ENCODE results near the gene CPT1C.
A peak's percentile ranks its signal among the peaks of the same experiment; 100 is the strongest.

Gene CPT1C

DNA sequence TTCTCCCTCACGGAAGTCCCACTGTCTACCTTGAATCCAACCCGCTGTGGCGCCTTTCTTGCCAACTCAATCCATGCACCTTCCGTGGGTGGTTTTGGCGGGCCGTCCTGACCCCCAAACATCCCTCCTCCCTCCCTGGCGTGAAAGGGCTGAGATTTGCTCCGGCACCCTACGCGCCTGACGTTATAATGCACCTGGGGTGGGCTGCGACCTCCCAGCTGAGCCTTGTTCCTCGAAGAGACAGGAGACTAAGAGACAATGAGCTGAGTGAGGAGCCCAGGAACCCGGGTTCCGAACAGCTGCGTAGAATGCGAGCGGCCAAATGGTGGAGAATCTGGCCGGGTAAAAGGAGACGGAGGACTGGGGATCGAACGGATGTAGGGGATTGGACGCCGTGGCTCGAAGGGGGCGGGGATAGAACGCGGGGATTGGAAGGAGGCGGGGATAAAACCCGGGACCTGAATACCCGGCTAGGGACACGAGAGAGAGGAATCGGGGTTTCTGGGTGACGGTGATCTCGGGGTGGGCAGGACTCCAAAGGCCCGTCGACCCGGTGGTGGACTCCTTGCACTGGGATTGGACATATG lies at the start of gene CPT1C:
Gene CPT1C (plus strand): TSS at position 461 of the 587 bp plus-strand sequence. CDS start 1,137 bp downstream, outside the sequence.
- no peak for DNase-seq (ENCODE audit: low read depth)

DNA sequence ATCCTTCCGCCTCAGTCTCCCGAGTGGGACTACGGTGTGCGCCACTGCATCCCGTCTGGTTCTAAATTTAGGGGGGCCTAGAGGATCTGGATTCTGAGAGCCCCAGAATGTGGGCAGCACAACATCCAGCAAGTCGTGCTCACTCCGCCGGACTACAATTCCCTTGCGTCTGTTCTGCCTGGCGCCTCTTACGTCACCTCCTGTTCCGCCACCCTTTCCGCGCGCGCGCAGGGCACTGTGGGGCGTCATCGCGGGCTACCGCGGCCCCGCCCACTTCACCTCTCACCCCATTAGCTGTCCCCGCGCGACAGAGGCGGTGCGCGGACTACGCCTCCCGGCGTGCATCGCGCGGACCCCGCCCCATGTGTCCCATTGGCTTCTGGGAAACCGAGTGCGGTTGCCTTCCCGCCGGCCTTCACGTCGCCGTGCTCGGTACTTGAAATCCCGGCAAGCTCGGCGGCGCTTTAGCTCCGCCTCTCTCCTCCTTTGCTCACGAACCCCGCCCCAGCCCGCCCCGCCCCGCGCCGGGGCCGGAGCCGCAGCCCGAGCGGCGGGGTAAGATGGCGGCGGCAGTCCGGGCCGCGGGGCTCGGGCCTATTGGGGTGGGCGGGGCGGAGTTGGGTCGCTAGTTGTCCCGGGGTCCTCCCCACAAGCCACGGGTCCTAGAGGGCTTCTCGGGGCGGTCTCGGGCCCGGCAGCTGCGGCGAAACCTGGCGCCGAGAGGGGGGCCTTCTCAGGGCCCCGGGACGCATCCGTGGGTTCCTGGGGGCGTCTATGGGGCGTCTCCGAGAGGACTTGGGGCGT lies 49.0 kb upstream of the CPT1C start, which contains the start of gene SCAF1:
Gene SCAF1 (plus strand): TSS at position 522 of the 804 bp plus-strand sequence. CDS start 2,818 bp downstream, outside the sequence.
- DNase-seq (ENCODE audit: low read depth): peak; percentile 96

DNA sequence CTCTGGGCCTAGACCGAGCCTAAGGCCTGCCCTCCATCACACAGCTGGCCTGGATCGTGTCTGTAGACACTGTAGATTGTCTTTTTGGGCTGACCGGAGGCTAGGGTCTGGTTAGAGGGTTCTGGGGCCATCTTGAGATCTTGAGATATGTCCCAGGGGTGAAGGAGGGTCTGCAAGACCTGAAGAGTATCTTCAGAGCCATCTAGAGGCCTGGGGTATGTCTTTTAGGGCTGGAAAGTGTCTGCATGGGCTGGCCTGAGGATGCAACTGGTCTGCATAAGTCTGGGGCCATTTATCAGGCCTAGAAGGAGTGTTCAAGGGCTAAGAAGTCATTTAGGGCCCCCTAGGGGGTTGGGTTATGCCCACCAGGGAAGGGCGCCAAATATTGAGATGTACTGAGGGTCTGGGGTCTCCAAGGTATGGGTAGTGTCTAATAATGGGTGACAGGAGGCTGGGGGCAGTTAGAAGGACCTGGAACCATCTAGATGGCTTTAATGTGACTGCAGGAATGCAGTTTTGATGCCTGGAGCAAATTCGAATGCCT lies 48.4 kb upstream of the CPT1C start:
- no peak for DNase-seq (ENCODE audit: low read depth)

DNA sequence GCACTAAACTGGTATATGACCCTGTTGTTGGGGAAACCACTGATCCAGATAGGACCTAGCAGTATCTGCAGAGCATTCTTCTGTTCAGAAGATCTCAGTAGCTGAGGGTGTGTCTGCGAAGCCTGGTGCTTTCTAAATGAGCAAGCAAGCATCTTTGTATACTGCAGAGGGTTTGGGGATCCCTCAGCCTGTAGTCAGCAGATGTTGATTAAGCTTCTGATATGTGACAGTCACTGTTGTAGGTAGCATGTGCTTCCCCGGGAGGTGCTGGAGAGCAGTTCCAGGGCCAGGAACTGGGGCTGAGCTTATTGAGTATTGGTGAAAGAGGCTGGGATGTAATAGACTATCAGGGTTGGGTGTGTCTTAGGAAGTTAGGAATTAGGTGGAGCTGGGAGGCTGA lies 47.5 kb upstream of the CPT1C start:
- DNase-seq (ENCODE audit: low read depth): no peak

DNA sequence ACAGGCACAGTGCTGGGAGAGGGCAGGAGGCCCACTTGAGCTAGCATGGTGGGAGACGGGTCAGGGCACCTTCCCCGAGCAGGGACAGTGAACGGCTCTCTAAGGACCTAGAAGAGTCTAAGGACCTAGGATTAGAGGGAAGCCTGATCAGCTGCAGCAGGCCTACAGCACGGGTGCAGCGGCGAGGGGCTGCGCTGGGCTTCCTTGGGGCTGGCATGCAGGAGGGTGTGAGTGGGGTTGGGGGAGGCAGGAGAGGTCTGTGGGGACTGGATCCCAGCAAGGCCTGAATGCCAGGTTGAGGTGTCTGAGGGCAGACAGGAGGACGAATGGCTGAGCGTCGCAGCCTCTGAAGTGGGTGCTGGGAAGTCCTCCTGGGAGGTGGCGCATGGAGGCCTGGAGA lies 45.3 kb upstream of the CPT1C start:
- no peak for DNase-seq (ENCODE audit: low read depth)

DNA sequence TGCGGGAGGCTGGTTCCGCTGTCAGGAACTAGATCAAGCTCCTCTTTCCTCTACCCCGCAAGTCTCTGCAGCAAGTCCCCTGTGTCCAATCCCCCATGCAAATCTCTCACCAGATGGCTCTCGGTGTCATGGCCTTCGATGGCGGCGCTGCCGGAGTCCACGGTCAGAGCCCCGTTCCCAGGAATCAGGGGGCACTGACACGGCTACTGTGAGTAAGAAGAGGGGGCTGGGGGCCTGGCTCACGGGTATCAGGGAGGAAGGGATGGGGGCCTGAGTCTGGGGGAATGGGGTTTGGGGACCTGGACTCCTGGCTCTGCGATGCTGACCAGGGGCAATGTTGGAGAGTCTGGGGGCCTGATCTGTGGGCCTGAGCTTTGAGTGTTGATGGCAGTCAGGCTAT lies 44.9 kb upstream of the CPT1C start:
- no peak for DNase-seq (ENCODE audit: low read depth)

DNA sequence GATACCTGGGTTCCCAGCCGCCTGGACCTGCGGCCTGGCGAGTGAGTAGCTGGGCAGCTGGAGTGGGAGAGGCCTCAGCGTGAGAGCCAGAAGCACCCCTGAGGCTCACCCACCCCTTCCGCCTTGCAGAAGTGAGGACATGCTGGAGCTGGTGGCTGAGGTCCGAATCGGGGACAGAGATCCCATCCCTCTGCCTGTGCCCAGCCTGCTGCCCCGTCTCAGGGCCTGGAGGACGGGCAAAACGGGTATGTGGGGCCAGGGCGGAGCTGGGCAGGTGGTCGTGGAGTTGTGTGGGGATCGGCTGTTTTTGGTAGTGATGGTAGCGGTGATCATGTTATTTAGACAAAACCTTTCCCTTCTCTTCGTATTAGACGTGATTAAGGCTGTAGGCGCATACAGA lies 44.3 kb upstream of the CPT1C start:
- no peak for DNase-seq (ENCODE audit: low read depth)

DNA sequence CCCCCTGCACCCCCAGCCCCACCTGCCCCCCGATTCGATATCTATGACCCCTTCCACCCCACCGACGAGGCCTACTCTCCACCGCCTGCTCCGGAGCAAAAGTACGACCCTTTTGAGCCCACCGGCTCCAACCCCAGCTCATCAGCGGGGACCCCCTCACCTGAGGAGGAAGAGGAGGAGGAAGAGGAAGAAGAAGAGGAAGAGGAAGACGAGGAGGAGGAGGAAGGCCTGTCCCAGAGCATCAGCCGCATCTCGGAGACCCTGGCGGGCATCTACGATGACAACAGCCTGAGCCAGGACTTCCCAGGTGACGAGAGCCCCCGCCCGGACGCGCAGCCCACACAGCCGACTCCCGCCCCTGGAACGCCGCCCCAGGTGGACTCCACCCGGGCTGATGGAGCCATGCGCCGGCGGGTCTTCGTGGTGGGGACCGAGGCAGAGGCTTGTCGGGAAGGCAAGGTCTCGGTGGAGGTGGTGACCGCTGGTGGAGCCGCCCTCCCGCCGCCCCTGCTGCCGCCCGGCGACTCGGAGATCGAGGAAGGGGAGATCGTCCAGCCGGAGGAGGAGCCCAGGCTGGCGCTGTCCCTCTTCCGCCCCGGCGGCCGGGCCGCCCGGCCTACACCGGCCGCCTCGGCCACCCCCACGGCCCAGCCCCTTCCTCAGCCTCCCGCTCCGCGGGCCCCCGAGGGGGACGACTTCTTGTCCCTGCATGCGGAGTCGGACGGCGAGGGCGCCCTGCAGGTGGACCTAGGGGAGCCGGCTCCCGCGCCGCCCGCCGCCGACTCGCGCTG lies 39.7 kb upstream of the CPT1C start:
- no peak for DNase-seq (ENCODE audit: low read depth)

DNA sequence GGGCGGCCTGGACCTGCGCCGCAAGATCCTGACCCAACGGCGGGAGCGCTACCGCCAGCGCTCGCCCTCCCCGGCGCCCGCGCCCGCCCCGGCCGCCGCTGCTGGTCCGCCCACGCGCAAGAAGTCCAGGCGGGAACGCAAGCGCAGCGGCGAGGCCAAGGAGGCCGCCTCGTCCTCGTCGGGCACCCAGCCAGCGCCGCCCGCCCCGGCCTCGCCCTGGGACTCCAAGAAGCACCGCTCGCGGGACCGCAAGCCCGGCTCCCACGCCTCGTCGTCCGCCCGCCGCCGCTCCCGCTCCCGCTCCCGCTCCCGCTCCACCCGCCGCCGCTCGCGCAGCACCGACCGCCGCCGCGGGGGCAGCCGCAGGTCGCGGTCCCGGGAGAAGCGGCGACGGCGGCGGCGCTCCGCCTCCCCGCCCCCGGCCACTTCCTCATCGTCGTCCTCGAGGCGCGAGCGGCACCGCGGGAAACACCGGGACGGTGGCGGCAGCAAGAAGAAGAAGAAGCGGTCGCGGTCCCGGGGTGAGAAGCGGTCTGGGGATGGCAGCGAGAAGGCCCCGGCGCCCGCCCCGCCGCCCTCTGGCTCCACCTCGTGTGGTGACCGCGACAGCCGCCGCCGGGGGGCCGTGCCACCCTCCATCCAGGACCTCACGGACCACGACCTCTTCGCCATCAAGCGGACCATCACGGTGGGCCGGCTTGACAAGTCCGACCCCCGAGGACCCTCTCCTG lies 38.9 kb upstream of the CPT1C start:
- no peak for DNase-seq (ENCODE audit: low read depth)

DNA sequence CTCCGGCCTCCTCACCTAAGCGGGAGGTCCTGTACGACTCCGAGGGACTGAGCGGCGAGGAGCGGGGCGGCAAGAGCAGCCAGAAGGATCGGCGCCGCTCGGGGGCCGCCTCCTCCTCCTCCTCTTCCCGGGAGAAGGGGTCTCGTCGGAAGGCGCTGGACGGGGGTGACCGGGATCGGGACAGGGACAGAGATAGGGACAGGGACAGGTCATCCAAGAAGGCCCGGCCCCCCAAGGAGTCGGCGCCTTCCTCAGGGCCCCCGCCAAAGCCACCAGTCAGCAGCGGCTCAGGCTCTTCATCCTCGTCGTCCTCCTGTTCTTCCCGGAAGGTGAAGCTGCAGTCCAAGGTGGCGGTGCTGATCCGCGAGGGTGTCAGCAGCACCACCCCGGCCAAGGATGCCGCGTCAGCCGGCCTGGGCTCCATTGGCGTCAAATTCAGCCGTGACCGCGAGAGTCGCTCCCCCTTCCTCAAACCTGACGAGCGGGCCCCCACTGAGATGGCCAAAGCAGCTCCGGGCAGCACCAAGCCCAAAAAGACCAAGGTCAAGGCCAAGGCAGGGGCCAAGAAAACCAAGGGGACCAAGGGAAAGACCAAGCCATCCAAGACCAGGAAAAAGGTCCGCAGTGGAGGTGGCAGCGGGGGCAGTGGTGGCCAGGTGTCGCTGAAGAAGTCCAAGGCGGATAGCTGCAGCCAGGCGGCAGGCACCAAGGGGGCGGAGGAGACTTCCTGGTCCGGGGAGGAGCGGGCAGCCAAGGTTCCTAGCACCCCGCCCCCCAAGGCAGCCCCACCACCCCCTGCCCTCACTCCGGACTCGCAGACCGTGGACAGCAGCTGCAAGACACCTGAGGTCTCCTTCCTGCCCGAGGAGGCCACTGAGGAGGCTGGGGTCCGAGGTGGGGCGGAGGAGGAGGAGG lies 38.1 kb upstream of the CPT1C start:
- DNase-seq (ENCODE audit: low read depth): no peak

DNA sequence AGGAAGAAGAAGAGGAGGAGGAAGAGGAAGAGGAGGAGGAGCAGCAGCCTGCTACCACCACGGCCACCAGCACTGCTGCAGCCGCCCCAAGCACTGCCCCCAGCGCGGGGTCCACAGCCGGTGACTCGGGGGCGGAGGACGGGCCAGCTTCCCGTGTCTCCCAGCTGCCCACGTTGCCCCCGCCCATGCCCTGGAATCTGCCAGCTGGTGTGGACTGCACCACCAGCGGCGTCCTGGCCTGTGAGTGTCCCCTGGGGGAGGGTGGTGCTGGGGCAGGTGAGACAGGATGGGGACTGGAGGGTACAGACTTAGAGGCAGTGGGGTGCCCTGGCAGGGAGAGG lies 37.5 kb upstream of the CPT1C start:
- DNase-seq (ENCODE audit: low read depth): no peak

DNA sequence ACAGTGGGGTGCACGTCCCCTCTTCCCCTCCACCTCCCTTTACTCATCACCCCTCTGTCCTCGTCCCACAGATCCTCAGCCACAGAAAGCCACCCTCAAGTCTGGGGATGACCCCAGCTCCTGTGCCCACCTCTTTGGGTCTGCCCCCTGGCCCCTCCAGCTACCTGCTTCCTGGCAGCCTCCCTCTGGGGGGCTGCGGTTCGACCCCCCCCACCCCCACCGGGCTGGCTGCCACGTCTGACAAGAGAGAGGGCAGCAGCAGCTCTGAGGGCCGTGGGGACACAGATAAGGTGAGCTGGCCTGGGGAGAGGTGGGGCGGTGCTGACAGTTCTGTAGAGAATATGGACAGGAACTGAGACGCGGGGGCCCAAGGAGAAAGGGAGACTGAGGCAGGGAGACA lies 36.3 kb upstream of the CPT1C start:
- no peak for DNase-seq (ENCODE audit: low read depth)

DNA sequence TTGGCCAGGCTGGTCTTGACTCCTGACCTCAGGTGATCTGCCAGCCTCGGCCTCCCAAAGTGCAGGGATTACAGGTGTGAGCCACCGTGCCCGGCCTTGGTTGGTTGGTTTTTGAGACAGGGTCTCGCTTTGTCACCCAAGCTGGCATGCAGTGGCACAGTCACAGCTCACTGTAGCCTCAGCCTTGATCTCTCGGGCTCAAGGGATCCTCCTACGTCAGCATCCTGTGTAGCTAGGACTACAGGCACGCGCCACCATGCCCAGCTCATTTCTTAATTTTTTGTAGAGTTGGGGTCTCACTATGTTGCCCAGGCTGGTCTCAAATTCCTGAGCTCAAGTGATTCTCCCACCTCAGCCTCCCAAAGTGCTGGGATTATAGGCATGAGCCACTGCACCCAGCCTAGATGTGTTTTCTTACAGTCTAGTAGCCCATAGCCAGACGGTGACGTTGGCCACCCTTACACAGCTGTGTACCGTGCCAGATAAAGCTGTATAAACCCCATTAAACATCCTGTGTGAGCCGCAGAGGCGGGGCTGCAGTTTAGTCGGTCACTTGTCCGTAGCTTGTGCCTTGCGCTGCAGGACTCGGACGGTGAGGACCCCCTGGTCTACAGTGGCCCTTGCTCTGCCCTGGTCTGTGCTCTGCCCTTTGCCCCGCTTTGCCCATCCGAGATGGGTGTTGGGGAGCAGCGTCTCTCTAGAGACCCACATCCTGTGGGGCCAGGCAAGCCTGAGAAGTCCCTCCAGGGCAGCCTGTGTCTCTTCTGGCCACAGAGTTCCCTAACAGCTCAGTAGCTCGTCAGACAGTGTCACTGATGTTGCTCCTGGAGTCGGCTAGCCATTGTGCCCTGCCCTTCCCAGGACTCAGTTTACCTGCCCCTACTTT lies 35.1 kb upstream of the CPT1C start:
- no peak for DNase-seq (ENCODE audit: low read depth)

DNA sequence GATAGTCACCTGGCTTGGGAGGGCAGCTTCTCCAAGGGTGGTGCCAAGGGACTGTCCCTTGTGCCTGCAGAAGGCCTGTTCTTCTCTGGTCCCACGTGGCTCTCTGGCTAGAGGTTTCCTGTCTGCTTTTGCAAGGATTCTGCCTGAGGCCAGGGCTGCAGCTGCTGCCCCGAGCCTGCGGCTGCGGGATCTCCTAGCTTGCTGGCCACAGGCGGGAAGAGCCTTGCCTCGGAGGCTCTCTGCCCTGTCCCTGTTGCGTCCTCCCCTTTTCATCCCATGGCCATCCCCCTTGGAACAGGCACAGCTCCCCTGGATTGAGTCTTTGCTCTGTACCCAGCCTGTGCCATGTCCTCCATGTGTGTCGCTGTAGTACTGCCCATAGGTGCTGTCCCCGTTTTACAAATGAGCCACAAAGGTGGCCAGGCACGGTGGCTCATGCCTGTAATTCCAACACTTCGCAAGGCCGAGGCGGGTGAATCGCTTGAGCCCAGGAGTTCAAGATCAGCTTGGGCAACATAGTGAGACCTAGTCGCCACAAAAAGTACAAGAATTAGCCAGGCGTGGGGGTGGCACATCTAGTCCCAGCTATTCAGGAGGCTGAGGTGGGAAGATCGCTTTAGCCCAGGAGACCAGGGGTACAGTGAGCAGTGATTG lies 34.3 kb upstream of the CPT1C start:
- no peak for DNase-seq (ENCODE audit: low read depth)

DNA sequence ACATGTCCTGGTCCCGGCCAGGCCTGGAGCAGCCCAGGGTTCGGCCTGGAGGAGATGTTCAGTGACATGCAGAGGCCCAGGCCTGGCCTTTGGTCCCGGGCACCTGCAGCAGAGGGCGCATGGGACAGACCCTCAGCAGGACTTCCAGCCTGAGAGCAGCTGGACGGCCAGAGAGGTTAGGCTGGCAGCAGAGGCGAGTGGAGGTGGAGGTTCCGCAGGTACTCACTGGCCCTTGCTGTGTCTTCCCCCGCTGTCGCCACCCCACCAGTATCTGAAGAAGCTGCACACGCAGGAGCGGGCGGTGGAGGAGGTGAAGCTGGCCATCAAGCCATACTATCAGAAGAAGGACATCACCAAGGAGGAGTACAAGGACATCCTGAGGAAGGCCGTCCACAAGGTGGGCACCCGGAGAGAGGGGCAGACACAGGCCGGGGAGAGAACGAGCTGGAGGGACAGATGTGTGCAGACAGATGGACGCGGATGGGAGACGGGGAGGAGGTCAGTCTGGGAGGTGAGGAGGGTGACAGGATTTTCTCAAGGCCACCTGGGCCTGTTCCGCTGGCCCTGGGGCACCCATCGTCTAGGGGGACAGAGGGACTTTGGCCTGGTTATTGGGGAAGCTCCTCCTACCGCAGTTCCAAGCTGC lies 33.3 kb upstream of the CPT1C start:
- DNase-seq (ENCODE audit: low read depth): no peak

DNA sequence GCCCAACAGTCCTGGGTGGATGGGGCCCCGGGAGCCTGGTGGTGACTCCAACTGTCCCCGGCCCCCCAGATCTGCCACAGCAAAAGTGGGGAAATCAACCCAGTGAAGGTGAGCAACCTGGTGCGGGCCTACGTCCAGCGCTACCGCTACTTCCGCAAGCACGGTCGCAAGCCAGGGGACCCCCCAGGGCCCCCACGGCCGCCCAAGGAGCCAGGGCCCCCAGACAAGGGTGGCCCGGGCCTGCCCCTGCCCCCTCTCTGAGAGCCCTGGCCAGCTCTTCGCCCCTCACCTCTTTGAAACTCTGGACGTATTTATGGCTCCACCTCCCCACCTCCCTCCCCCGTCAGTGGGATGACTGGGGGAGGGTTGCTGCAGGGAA lies 32.8 kb upstream of the CPT1C start:
- no peak for DNase-seq (ENCODE audit: low read depth)

DNA sequence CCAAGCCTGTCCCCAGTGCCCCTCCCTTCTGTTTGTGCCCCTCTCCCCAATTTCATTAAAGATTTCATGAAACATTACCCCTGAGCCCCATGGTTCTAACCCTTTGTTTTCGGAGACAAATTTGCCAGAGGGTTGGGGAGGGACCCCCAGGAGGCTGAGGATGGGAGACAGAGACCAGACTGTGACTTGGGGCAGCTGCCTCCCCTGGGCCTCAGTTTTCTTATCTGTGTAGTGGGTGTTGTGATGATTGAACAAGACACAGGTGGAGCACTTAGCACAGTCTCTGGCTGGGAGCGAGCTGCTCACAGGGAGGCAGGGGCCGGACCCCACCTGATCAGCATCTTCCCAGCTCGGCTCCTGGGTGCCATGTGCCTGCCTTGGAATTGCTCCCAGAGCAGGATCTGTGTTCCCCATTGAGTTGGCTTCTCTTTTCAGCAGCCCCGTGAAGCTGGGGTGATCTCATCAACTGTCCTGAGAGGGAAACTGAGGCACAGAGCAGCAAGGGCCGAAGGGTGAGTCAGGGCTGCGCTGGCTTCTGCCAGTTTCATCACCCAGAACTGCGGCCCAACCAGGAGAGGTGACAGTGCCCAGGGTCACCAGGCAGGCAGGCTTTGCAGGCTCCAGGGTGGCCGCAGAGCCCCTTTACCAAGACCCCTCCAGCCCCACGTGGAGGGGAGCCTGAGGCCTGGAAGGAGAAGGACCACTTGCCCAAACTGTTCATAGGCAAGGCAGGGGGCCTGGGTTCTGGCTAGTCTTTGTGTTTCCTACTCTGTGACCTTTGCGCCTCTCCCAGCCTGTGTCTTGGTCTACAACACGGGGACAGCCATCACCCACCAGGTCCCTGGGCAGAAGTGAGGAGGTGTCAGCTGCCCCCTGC lies 32.1 kb upstream of the CPT1C start:
- no peak for DNase-seq (ENCODE audit: low read depth)

Data from HS-5 (cell line).